Measurements from ENCODE around the gene MAP1LC3B.

DNA sequence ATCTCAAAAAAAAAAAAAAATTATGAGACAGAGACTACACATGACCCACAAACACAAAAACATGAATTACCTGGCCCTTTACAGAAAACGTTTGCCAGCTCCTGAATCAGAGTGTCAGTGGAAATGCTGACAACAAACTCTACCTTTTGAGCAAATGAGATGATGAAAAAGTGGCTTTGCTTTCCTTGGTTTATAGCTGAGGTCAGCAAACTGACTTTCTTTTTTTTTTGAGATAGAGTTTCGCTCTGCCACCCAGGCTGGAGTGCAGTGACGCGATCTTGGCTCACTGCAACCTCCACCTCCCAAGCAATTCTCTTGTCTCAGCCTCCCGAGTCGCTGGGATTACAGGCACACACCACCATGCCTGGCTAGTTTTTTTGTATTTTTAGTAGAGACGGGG is 54.3 kb downstream of the MAP1LC3B start:
- TF ChIP-seq POLR2A (IDR thresholded peaks at IDR 0.05), result no peak
- TF ChIP-seq, protein P1, sequence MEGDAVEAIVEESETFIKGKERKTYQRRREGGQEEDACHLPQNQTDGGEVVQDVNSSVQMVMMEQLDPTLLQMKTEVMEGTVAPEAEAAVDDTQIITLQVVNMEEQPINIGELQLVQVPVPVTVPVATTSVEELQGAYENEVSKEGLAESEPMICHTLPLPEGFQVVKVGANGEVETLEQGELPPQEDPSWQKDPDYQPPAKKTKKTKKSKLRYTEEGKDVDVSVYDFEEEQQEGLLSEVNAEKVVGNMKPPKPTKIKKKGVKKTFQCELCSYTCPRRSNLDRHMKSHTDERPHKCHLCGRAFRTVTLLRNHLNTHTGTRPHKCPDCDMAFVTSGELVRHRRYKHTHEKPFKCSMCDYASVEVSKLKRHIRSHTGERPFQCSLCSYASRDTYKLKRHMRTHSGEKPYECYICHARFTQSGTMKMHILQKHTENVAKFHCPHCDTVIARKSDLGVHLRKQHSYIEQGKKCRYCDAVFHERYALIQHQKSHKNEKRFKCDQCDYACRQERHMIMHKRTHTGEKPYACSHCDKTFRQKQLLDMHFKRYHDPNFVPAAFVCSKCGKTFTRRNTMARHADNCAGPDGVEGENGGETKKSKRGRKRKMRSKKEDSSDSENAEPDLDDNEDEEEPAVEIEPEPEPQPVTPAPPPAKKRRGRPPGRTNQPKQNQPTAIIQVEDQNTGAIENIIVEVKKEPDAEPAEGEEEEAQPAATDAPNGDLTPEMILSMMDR (IDR thresholded peaks at IDR 0.05), result no peak

Data from uterus (tissue), 2 donors.